HCT116 (cell line): ENCODE measurements around the gene CSNK1D. TPM values are rescaled to one million over a fixed set of nuclear protein-coding genes. Genes with fewer than 3 reads are reported as not detected.

Experiments used
- ATAC-seq: fragments of 200-7000 bp; cut with Tn5 transposase; 2 replicates; pipeline ENCODE4 v1.9.1; 2020; ENCODE audit warnings: mild to moderate bottlenecking, moderate library complexity
- BruUV-seq: library from RNA; stranded (reverse); fragments of 400-500 nt; replicated peaks from 2 replicates; lab custom pipeline; 2021; lab: Mats Ljungman, UMichigan
- CTCF ChIA-PET: fragments of 300-600 bp; sonication (Branson Sonifier 250); formaldehyde crosslinking; loops from one replicate; lab custom pipeline; 2021; ENCODE audit warnings: antibody characterized with exemption; lab: Charles Lee
- POLR2A ChIA-PET: fragments of 300-600, 350-600 bp; sonication (Branson Sonifier 250); formaldehyde crosslinking; loops from one replicate; lab custom pipeline; 2021; ENCODE audit warnings: antibody characterized with exemption; lab: Charles Lee
- RAD21 ChIA-PET, 2 experiments: fragments of 300-600 bp; sonication (Branson Sonifier 250); formaldehyde crosslinking; loops; one replicate each; lab custom pipeline; 2023; ENCODE audit warnings: low total read pairs in 2 of 2; ENCODE audit not compliant: uncharacterized antibody in 2 of 2, unreplicated experiment in 2 of 2, low non-redundant PET in 1 of 2; lab: Charles Lee
- DNase-seq: peaks from one replicate; pipeline ENCODE4 v3.0.0-alpha.2; 2010; ENCODE audit warnings: low read depth, low spot score
- H2AFZ ChIP-seq: fragments of 200-600 bp; shearing (Covaris generic), sonication (generic); 2 replicates; pipeline ENCODE4 v1.6.1; 2017; ENCODE audit warnings: low read depth, mixed run types, mixed read lengths, antibody characterized with exemption, low read length; ENCODE audit not compliant: poor library complexity, severe bottlenecking
- H3K27ac ChIP-seq: 2 replicates; pipeline ENCODE4 v1.5.1; 2012; ENCODE audit warnings: low read depth, low read length
- H3K27me3 ChIP-seq: fragments of 200-600 bp; sonication (generic); 2 replicates; pipeline ENCODE4 v1.6.1; 2016; ENCODE audit warnings: mixed run types, low read length, mixed read lengths; ENCODE audit not compliant: insufficient read depth
- H3K36me3 ChIP-seq, 2 experiments: fragments of 200-500 bp in 1 of 2; fragments of 200-600 bp in 1 of 2; sonication (Bioruptor generic) in 1 of 2; sonication (generic) in 1 of 2; 2 replicates each; pipeline versions ENCODE4 v1.5.1 to v1.6.1; 2014 to 2016; ENCODE audit warnings: low read length in 2 of 2, inconsistent platforms in 1 of 2, mixed read lengths in 1 of 2, mixed run types in 1 of 2; ENCODE audit not compliant: insufficient read depth in 2 of 2, control insufficient read depth in 1 of 2
- H3K4me1 ChIP-seq, 2 experiments: fragments of 200-600 bp in 1 of 2; sonication (generic) in 1 of 2; 2 replicates each; pipeline versions ENCODE4 v1.5.1 to v1.6.1; 2012 to 2017; ENCODE audit warnings: low read length in 2 of 2, inconsistent platforms in 1 of 2, mild to moderate bottlenecking in 1 of 2, mixed read lengths in 1 of 2, mixed run types in 1 of 2, moderate library complexity in 1 of 2; ENCODE audit not compliant: insufficient read depth in 2 of 2, control insufficient read depth in 1 of 2
- H3K4me2 ChIP-seq: fragments of 200-600 bp; sonication (generic); 2 replicates; pipeline ENCODE4 v1.6.1; 2017; ENCODE audit warnings: mixed run types, low read length, mixed read lengths
- H3K4me3 ChIP-seq, 2 experiments: fragments of 200-600 bp in 1 of 2; sonication (generic) in 1 of 2; replicated peaks in 1 of 2; 2 replicates each; pipeline ENCODE4 v1.5.1; 2011 to 2016; ENCODE audit warnings: low read length in 2 of 2, control low read depth in 1 of 2, low read depth in 1 of 2, mild to moderate bottlenecking in 1 of 2, mixed read lengths in 1 of 2, mixed run types in 1 of 2
- H3K79me2 ChIP-seq: fragments of 200-600 bp; sonication (generic); 2 replicates; pipeline ENCODE4 v1.6.1; 2017; ENCODE audit warnings: mild to moderate bottlenecking, mixed run types, low read length, moderate library complexity, mixed read lengths; ENCODE audit not compliant: insufficient read depth
- H3K9ac ChIP-seq: fragments of 200-600 bp; sonication (generic); 2 replicates; pipeline ENCODE4 v1.6.1; 2016; ENCODE audit warnings: low read length, mixed read lengths
- H3K9me2 ChIP-seq: fragments of 200-600 bp; sonication (generic), shearing (Covaris generic); 2 replicates; pipeline ENCODE4 v1.6.1; 2017; ENCODE audit warnings: mixed run types, mild to moderate bottlenecking, moderate library complexity; ENCODE audit not compliant: insufficient read depth
- H3K9me3 ChIP-seq, 2 experiments: fragments of 200-500 bp in 1 of 2; fragments of 200-600 bp in 1 of 2; sonication (Bioruptor generic) in 1 of 2; sonication (generic) in 1 of 2; 2 replicates each; pipeline ENCODE4 v1.6.1; 2014 to 2017; ENCODE audit warnings: low read length in 2 of 2, mixed read lengths in 2 of 2, inconsistent platforms in 1 of 2, low read depth in 1 of 2, mild to moderate bottlenecking in 1 of 2, mixed run types in 1 of 2, moderate library complexity in 1 of 2; ENCODE audit not compliant: control insufficient read depth in 1 of 2, insufficient read depth in 1 of 2
- H4K20me1 ChIP-seq: fragments of 200-600 bp; sonication (generic), shearing (Covaris generic); 2 replicates; pipeline ENCODE4 v1.6.1; 2017; ENCODE audit warnings: mixed run types, mild to moderate bottlenecking, moderate library complexity; ENCODE audit not compliant: insufficient read depth
- CBX3 ChIP-seq: IDR thresholded peaks from 2 replicates; pipeline ENCODE4 v1.6.1; 2012; ENCODE audit warnings: low read depth
- CEBPB ChIP-seq: IDR thresholded peaks from 2 replicates; pipeline ENCODE4 v1.6.1; 2012; ENCODE audit warnings: low read depth
- EZH2 ChIP-seq: fragments of 200-600 bp; sonication (generic); IDR thresholded peaks from 2 replicates; pipeline ENCODE4 v1.6.1; 2017; ENCODE audit warnings: antibody characterized with exemption, mixed run types
- EZH2phosphoT487 ChIP-seq: fragments of 200-600 bp; IDR thresholded peaks from 2 replicates; pipeline ENCODE4 v1.6.1; 2018; ENCODE audit warnings: antibody characterized with exemption, borderline replicate concordance
- FOSL1 ChIP-seq: IDR thresholded peaks from 2 replicates; pipeline ENCODE4 v1.6.1; 2012; ENCODE audit warnings: low read depth
- JUND ChIP-seq: IDR thresholded peaks from 2 replicates; pipeline ENCODE4 v1.6.1; 2012
- POLR2A ChIP-seq: IDR thresholded peaks from 2 replicates; pipeline ENCODE4 v1.7.0; 2011; ENCODE audit warnings: borderline replicate concordance; ENCODE audit not compliant: insufficient read depth, insufficient read length; ENCODE audit errors: extremely low read depth
- SIN3A ChIP-seq: IDR thresholded peaks from 2 replicates; pipeline ENCODE4 v1.6.1; 2012; ENCODE audit warnings: low read depth
- SRF ChIP-seq: IDR thresholded peaks from 2 replicates; pipeline ENCODE4 v1.6.1; 2012; ENCODE audit warnings: low read depth
- ZFX ChIP-seq: fragments of 450-650 bp; IDR thresholded peaks from 2 replicates; pipeline ENCODE4 v1.6.1; 2017
- intact Hi-C: fragments of 100-400 bp; cut with micrococcal nuclease; formaldehyde crosslinking; loops from 2 replicates; pipeline ENCODE4 v1.10.0; 2022
- total RNA-seq: library from RNA; stranded (reverse); gene quantifications from one replicate; pipeline ENCODE4 v1.2.1, GENCODE V29; 2021; ENCODE audit not compliant: unreplicated experiment
- TF ChIP-seq, protein P1 (sequence below): IDR thresholded peaks from 2 replicates; pipeline ENCODE4 v1.6.1; 2012; ENCODE audit warnings: low read depth

Gene CSNK1D
- total RNA-seq, 1 experiment from 2014 or later: 176 TPM

DNA sequence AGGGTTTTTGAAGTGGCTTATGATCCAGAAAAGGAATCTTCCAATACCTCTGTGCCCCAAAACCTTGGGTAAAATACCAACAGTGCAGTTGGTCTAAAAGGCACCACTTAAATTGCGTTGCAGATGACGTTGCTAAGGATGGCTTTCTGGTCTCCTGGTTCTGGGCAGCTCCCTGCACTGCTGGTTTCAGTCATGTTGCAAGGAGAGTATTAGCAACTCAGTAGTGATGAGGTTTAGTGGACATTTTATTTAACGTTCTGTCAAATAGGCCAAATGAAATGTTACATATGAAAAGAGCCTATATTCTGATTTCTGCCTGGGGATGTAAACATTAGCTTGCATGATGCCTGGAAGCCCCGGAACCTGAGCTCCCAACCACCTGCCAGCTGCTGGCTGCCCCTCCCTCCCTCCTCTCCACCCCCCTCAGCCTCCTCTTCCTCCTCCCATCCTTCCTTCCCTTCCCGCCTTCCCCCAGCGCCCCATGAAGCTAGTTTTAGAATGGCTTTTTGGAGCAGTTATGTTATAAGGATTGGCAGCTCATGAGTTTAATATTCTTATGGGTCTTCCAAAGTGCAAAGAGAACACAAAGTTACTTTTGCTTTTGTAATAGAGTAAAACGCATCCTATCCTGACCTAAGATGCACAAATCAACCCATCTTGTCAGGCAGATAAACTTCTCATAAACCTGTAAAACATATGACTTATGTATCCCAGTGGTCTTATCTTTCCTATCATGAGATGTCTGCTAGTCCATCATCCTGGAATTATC, 23.2 kb upstream of the CSNK1D start:
- ChIA-PET CTCF (no interaction called here), RAD21 (no interaction called here), POLR2A (interaction anchor here (0.9 to 2.1 kb wide), 5 partner anchors 10 to 37 kb away, joined by 3 to 10 read pairs (median 4); partner anchors contain the start of genes CD7 and SECTM1)
- peaks cover 35 to 61% of the 10 kb centered on the region in 2 experiments for H3K4me1 ChIP-seq
- H3K4me3 ChIP-seq: peak overlapping the region; percentile 52 to 62
- DNase-seq (no peak), ATAC-seq (no peak)
- H3K27ac ChIP-seq: peak overlapping the region; percentile 89
- peak overlapping the region; percentile 93 for H3K4me2 ChIP-seq
- BruUV-seq: no TSS peak
- peaks cover 3% of the 10 kb centered on the region; the same call in 1 of the 2 replicates for H3K79me2 ChIP-seq
- no peaks in the 10 kb centered on the region for H3K9me3 ChIP-seq
- H2AFZ ChIP-seq: peak overlapping the region; percentile 32
- H3K9me2 ChIP-seq: no peaks in the 10 kb centered on the region
- H3K27me3 ChIP-seq: no peaks in the 10 kb centered on the region
- H4K20me1 ChIP-seq: no peaks in the 10 kb centered on the region
- intact Hi-C loops: loop anchor here (10.0 kb wide), 1 partner anchor 262 kb away; the partner anchor contains the start of genes DCXR and RAC3
- no peaks in the 10 kb centered on the region for H3K36me3 ChIP-seq
- TF ChIP-seq EZH2: no peak
- no peak for TF ChIP-seq ZFX
- TF ChIP-seq CEBPB: no peak
- no peak for TF ChIP-seq FOSL1
- no peak for TF ChIP-seq JUND
- no peak for TF ChIP-seq POLR2A
- TF ChIP-seq CBX3: no peak
- TF ChIP-seq SRF: no peak
- TF ChIP-seq SIN3A: no peak
- TF ChIP-seq EZH2phosphoT487: no peak
- TF ChIP-seq, protein P1, sequence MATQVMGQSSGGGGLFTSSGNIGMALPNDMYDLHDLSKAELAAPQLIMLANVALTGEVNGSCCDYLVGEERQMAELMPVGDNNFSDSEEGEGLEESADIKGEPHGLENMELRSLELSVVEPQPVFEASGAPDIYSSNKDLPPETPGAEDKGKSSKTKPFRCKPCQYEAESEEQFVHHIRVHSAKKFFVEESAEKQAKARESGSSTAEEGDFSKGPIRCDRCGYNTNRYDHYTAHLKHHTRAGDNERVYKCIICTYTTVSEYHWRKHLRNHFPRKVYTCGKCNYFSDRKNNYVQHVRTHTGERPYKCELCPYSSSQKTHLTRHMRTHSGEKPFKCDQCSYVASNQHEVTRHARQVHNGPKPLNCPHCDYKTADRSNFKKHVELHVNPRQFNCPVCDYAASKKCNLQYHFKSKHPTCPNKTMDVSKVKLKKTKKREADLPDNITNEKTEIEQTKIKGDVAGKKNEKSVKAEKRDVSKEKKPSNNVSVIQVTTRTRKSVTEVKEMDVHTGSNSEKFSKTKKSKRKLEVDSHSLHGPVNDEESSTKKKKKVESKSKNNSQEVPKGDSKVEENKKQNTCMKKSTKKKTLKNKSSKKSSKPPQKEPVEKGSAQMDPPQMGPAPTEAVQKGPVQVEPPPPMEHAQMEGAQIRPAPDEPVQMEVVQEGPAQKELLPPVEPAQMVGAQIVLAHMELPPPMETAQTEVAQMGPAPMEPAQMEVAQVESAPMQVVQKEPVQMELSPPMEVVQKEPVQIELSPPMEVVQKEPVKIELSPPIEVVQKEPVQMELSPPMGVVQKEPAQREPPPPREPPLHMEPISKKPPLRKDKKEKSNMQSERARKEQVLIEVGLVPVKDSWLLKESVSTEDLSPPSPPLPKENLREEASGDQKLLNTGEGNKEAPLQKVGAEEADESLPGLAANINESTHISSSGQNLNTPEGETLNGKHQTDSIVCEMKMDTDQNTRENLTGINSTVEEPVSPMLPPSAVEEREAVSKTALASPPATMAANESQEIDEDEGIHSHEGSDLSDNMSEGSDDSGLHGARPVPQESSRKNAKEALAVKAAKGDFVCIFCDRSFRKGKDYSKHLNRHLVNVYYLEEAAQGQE: no peak
- TF ChIP-seq, all 23 proteins: peak for 0
- peak overlapping the region; percentile 69 for H3K9ac ChIP-seq
